NCI-H460 (cell line): ENCODE data around the gene CIPC. TPM values are rescaled to one million over a fixed set of nuclear protein-coding genes. Genes with fewer than 3 reads are reported as not detected.

Source experiments
- DNase-seq: peaks from one replicate; pipeline ENCODE4 v3.0.0-alpha.2; 2016; ENCODE audit warnings: low read depth; ENCODE audit errors: extremely low read depth
- total RNA-seq: library from RNA; depleted of rRNA; stranded (reverse); fragments of >200 nt; shearing (Covaris generic); gene quantifications from 2 replicates; pipeline ENCODE4 v1.2.3, GENCODE V29; 2014

Gene CIPC
- total RNA-seq, 1 experiment from 2014 or later: 17.9 TPM

- no peak for DNase-seq
Observed at GRCh38 chr14:77099425-77100167, 1.5 kb downstream of the CIPC start.

DNA sequence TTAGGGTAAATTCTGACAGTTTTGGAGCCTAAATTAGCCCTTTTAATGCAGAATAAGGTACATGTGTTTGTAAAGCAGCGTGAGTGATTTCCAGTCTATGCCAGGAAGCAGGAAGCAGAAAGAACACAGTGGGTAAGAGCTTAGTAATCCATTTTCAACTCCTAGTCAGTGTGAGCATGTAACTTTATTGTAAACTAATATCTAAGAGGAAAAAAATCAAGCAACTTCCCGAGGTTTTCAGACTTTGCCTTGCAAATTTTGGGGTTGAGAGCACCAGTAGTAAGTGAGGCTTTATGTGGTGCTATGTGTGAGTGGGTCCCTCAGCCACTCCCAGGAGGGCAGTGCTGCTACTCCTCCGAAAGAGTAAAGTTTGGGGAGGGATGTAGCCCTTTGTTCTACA is 2.9 kb downstream of the CIPC start:
- no peak for DNase-seq

DNA sequence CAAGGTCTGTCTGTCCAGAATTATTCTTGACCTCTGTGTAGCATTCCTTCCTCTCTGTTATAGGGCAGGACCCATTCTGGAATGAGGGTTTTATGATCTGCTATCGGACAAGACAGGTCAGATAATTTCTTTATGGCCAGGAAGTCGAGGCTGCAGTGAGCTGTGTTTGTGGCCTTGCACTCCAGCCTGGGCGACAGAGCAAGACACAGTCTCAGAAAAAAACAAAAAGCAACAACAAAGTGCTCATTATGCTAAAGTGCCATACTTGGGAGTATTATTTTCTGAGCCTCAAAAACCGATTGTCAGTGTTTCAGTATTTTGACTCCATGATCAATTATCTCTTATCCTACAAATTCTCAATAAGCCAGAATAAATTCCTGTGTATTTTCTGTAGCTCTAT is 4.1 kb downstream of the CIPC start:
- DNase-seq: no peak

GRCh38 chr14:77103475-77103874 is 5.4 kb downstream of the CIPC start:
- no peak for DNase-seq

DNA sequence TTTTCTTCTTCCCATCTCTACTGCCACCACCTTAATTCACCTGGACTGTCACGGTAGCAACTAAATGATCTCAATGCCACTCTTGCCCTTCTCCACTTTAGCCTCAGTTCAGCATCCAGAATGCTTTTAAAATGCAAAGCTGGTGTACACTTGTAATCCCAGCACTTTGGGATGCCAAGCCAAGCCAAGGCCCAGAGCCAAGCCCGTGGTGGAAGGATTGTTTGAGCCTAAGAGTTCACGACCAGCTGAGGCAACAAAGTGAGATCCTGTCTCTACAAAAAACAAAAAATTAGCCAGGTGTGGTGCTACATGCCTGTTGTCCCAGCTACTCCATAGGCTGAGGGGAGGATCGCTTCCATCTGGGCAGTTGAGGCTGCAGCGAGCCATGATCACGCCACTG is 5.9 kb downstream of the CIPC start:
- DNase-seq: no peak

DNA sequence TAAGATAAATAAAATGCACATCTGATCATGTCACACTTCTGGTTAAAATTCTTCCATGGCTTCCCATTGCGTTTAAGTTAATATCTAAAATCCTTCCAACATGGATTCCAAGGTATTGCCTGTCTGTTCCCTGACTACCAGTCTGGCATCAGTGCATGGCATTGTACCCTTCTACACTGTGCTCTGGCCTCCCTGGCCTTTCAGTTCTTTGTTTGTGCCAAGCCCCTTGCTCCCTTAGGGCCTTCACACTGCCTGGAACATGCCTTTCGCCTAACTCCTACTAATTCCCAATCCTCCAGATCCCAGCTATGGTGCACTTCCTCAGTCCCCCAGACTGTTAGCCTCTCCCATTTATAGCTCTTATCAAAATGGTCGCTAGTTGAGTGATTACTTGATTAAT is 6.3 kb downstream of the CIPC start:
- no peak for DNase-seq

GRCh38 chr14:77105145-77105939 is 7.3 kb downstream of the CIPC start:
- no peak for DNase-seq

DNA sequence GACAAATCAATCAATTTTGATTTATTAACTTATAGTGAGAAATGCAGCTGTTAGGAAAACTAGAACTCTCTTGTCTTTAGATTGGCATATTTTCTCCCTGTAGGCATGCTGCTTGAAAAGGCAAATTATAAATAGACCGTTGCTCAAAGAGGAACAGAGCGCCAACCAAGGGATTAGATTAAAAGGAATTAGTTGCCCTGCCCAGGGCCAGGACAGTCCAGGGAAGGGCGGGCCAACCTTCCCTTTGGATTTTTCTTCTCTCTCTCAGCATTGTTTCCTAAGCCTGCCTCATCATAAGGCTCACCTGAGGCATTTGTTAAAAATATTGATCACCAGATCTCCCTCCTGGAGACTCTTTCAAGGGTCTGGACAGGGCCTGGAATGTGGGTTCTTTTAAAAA is 8.6 kb downstream of the CIPC start:
- no peak for DNase-seq

GRCh38 chr14:77107228-77107627 is 9.2 kb downstream of the CIPC start:
- no peak for DNase-seq

DNA sequence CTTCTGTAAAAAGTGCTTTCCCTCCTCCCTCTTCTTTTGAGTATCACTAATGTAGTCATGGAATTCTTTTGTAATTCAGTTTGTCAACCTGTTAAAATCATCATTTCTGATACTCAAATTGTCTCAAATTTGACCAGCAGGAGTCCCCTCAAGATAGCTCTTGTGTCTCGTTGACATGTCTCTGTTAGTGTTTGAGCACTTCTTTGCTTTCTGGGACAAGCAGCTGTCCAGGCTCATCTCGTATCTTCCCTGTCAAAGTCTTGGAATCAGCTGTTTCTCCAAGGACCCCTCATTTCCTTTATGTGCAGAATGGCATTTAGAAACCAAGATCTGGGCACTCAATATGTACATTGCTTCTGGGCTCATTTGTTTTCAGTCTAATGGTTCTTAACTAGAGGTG is 10.7 kb downstream of the CIPC start:
- no peak for DNase-seq

DNA sequence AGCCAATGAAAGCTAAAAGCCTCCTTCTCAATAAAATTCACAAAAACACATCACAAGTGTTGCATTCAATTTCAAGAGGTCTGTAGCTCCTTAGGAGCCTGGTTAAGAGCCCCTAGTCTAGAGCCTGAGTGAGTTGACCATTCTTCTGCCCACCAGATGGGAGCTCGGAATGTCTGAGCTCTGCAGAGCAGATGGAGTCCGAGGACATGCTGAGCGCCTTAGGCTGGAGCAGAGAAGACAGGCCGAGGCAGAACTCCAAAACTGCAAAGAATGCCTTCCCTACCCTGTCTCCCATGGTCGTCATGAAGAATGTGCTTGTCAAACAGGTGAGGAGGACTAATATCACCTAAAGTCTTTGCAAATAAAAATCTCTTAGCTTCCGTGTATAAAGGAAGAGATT is 11.6 kb downstream of the CIPC start:
- no peak for DNase-seq

GRCh38 chr14:77110286-77110685 is 12.2 kb downstream of the CIPC start:
- no peak for DNase-seq

- no peak for DNase-seq
Observed at GRCh38 chr14:77111021-77111420, 13.0 kb downstream of the CIPC start.

DNA sequence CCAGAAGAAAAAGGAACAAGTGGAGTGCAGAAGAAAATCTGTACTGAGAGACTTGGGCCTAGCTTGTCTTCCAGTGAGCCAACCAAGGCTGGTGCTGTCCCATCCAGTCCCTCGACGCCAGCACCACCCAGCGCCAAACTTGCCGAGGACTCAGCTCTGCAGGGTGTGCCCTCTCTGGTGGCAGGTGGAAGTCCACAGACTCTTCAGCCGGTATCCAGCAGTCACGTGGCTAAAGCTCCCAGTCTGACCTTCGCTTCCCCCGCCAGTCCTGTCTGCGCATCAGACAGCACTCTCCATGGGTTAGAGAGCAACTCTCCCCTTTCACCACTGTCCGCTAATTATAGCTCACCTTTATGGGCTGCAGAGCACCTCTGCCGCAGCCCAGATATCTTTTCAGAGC is 15.6 kb downstream of the CIPC start:
- no peak for DNase-seq

DNA sequence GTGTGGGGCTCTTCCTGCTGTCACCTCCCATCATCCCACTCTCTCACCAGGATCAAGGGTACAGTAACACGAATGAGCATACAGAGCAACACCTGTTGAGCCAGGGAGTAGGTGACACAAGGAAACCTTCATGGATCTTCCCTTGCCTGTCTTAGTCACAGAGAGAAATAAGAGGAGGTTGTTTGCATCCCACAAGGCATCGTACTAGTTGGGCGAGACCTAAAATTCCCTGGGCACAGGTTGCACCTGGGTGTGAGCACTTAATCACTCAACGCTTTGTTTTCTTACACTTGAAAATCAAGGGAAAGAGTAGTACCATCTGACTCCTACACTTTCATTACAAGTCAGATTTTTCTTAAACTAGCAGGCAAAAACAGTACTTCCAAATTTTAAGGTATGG is 16.6 kb downstream of the CIPC start:
- no peak for DNase-seq

GRCh38 chr14:77116172-77116817 is 18.2 kb downstream of the CIPC start:
- no peak for DNase-seq

GRCh38 chr14:77119851-77120250 is 21.8 kb downstream of the CIPC start:
- DNase-seq: no peak

DNA sequence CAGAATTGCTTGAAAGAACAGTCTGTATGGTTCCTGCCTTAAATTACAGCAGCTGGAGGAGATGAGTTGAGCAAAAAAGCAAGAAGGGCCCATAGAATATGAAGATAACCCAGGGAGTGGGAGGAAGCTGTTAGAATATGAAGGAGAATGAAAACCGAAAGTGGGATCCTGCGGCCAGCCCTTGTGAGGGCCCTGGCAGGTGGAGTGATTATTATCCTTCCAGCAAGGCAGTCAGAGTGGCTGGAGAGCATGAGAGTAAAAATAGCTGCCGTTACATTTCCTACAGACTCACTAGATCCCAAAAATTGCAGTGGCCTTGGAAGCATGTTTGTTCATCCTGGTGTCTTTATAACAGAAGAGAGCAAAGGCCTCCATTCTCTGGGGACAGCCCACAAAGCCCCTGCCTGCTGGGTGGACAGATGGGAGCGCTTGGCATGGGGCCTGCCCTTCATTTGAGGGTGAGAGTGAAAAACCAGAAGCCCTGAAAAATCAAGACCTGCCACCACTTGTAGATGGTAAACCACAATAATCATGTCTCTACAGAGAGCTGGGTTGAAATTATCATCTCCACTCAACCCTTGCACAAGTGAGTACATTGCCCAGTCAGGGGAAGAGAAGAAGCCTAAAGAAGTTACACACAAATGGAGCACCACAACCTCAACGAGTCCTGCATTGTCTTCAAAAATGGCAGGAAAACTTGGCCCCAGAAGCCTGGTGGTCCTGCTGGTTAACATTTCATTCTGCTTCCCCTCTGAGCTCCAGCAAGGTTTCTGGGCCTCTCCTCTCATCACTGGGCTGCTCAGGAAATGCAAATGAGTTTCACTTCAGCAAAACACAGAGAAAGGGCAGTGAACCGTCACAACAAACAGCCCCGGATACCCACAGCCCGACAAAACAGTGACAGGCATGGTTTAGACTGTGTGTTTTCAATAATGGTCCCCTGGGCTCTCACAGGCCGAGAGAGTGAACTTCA is 23.0 kb downstream of the CIPC start:
- no peak for DNase-seq

- DNase-seq: no peak
Observed at GRCh38 chr14:77122526-77123125, 24.6 kb downstream of the CIPC start.
